Inferior parietal cortex (tissue), 1 donor: ENCODE measurements around the gene ARHGEF38.
A peak's percentile ranks its signal among the peaks of the same experiment; 100 is the strongest.

Experiments used
- DNase-seq: peaks from one replicate; pipeline ENCODE4 v3.0.0-alpha.2; 2016; ENCODE audit errors: extremely low spot score

ARHGEF38 gene

GRCh38 chr4:105613306-105613705, 60.9 kb downstream of the ARHGEF38 start:
- no peak for DNase-seq

- DNase-seq = no peak
Measured at GRCh38 chr4:105619188-105619931, 66.9 kb downstream of the ARHGEF38 start.

DNA sequence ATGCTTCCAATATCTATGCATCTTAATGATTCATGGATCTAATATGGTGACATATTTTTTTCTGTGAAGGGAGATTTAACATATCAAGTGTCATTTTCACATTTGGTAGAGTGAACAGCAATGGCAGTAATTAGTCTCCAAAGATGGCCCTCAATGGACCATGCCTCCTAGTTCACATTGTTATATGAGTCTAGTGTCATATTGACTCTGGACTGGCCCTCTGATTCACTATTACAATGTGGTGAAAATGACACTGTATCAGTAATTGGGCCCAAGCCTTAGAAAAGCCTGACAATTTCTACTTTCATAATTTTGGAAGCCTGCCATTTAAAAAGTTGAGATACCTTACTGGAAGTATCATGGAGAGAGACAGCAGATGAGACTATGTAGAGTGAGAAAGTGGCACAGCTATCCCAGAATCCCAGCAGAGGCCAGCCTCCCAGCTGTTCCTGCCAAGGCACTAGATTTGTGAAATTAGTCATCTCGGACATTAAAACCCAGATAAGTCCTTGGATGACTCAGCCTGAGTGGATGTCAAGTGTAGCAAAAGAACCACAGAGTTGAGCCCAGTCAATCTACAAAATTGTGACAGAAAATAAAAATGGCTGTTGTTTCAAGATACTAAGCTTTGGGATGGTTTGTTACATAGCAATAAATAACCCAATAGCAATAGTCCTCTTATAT, 68.4 kb downstream of the ARHGEF38 start:
- DNase-seq = no peak

GRCh38 chr4:105622269-105622668, 69.8 kb downstream of the ARHGEF38 start:
- no peak for DNase-seq

DNA sequence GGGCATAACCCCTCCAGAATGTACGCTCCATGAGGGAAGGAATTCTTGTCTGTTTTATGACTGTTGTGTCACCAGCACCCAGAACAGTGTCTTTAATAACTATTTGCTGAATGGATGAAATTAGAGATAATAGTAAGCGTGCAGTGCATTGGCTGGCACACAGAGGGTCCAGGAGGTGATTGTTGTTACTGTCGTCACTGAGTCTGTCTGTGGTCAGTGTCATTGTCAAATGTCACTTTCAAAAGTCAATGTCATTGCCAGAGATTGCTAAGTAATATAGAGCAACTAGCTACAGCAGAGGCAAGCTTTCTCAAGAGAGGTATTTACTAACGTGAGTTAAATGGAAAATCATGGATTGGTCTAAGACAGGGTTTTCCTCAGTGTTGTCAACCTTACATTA, 70.7 kb downstream of the ARHGEF38 start:
- no peak for DNase-seq

DNA sequence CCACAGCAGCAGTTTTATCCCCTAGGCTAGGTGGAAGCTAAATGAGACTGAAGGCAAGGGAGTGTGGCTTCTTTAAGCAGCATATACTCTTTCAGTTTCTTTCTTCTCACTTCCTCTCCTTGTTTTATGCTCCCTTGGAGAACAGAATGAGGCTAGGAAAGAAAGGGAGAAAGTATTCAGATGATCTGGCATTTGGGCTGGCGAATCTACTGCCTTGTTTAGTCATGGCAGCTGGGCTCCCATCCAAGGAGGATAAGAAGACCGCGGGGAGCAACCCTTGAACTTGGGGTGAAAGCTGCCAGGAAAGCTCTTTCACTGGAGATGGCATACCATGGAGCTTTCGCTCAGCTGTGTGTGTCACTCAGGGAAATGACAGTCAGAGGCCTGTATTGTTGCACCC, 72.1 kb downstream of the ARHGEF38 start:
- no peak for DNase-seq

GRCh38 chr4:105625214-105625613, 72.8 kb downstream of the ARHGEF38 start:
- no peak for DNase-seq

- DNase-seq = no peak
Measured at GRCh38 chr4:105626846-105627245, 74.4 kb downstream of the ARHGEF38 start.

GRCh38 chr4:105627620-105628019, 75.2 kb downstream of the ARHGEF38 start:
- no peak for DNase-seq

DNA sequence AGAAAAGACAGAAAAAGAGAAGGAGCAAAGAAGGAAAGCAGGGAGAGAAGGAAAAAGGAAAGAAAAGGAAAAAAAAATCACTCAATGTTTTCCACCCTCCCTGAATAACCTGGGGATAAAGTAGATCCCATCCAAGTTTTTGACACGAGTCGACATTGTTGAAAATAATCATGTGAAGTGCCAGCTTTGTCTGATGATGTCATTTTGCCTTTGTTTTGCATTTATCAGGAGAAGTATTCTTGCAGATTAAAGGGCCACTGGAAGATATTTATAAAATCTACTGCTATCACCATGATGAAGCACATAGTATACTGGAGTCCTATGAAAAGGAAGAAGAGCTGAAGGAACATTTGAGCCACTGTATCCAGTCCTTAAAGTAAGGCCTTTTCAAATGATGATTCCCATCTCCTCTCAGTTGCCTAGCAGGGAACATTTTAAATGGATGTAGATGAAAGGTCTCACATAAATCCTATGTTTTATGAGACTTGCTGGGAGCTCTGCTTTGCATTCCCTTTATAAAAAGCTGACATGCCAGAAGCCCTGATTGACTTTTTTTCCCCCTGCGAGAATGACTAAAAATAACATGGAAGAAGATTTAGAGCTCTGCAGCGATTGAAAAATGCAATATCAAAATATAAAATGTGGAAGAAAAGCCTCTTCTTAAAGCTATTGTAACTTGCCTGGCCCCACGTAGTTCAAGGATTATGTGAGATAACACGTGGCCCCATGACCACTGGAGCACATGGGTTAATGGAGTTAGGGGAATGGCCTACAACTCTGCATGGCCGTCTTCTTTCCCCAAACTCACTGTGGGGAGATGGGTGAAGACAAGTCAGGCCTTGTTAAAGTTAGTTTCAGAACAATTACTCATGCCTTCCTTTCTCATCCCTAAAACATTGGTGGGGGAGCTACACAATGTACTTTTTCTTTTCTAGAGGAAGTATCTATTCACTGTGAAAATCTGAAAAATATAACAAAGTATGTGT, 78.5 kb downstream of the ARHGEF38 start:
- DNase-seq = no peak

DNA sequence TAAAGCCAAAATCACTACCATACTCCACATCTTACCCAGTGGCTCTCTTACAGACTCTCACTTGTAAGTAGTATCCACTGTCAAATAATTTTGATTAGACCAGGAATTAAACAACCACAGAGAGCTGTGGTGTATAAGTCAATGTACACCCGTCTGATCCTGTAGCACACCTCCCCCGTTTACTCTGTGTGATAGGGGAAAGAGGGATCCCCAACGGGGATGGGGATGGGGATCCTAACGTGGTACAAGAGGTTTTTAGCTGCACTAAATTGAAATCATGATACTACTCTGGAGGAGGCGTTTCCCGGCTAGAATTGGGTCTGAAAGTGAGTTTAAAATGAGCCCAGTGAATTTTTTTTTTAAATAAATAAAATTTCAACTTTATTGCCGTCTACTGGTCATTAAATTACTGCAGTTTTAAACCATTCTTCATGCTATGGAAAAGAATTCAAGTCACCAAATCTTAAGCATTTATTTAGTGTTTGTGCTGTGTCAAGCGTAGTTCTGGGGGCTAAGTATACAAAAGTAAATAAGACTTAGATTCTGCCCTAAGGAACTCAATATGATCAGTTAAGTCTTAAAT, 79.5 kb downstream of the ARHGEF38 start:
- no peak for DNase-seq

GRCh38 chr4:105632599-105632998, 80.2 kb downstream of the ARHGEF38 start:
- DNase-seq = no peak

DNA sequence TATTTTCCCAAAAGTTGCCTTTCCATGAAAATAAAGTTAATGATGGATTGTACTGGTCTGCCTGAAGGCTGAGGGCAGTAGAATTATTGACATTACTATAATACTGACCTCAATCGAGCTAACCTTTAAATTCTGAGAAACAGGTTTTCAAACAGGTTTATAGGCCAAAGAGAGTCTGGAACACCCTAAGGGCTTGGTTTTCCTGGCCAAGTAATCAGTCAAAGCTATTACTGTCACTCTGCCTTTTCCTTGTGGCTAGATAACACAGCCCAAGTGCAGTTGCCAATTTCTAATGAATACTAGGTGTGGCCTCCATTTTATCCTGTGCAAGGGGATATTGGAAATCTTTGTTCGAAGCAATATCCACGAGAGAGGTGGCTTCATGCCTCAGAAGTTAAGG, 80.8 kb downstream of the ARHGEF38 start:
- DNase-seq = no peak

DNA sequence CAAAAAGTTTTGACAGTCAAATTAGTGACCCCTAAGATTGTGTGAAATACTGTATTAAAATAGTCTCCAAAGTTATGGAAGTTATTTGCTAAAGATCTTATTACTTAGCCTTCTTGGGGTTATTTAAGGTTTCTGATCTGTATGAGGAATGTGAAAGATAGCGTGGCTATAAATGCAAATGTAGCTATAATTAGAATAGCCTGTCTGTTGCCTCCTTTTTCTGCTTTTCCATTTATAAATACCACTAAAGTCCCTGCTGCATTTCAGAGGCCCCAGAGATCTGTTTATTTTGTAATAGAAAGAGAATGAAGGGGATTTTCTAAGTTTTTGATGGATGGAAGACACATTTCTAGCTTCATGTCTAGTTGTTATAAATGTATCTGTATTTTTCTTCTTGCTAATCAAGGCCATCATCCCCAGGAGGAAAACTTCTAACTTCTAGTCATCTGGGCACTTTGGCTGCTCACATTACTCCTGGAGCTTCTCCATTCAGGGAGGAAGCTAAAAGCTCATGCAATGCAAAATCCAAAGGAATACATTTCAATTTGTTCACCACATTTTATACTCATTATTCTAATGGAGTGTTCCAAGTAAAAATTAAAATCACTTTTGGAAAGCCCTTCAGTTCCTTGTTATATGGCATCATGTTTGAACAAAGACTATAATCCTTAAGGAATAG, 82.1 kb downstream of the ARHGEF38 start:
- DNase-seq = no peak

GRCh38 chr4:105637408-105638176, 85.2 kb downstream of the ARHGEF38 start:
- DNase-seq = peak; percentile 82

DNA sequence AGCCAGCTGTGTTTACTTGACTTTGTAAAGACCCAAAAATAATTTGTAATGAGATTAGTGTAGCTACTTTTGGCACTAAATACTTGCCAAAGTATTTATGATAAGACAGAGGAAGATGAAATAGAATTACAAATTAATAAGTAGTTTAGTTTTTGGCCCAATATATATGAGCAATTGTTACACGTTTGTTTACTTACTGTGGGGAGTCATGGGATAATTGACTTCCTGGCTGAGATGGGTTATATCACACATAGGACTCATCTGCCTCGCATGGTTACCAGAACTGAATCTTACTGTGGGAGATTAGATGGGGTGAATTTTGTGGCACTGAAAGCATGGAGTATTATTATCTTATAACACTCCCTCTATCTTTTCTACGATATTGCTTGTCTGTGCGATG, 89.4 kb downstream of the ARHGEF38 start:
- no peak for DNase-seq

DNA sequence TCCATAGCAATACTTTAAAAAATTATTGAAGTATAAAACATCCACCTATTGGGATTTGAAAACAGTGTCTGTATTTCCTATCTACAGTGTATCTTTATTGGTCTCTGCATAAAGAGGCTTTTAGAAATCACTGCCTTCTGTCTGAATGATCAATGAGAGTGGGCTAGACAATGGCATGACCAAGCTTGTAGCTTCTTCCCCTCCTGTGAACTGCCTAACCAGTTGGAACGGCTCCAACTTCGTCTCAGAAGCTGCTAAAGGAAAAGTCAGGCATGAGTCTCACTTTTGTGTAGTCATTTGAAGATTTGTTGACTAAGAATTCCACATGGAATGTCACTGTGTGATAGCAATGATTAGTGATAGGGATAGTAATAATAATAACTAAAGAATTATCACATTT, 91.8 kb downstream of the ARHGEF38 start:
- no peak for DNase-seq

DNA sequence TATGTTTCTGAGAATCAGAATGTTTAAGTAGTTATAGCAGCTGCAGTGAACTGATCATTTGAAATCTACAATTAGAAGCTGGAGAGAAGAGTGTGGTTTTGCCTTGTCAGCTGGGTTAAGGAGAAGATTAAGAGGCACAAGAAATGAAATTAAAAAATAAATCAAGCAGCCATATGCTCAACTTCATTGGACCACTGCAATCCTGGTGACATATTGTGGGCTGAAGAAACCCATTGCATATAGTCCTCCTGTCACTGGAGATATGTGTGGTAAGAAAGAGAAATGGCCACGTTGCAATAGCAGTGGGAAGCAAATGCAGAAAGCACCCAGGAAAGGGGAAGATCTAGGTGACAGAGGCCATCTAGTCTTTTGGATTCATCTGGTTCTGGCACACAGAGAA, 93.0 kb downstream of the ARHGEF38 start:
- DNase-seq = no peak

GRCh38 chr4:105650190-105650589, 97.8 kb downstream of the ARHGEF38 start:
- no peak for DNase-seq

DNA sequence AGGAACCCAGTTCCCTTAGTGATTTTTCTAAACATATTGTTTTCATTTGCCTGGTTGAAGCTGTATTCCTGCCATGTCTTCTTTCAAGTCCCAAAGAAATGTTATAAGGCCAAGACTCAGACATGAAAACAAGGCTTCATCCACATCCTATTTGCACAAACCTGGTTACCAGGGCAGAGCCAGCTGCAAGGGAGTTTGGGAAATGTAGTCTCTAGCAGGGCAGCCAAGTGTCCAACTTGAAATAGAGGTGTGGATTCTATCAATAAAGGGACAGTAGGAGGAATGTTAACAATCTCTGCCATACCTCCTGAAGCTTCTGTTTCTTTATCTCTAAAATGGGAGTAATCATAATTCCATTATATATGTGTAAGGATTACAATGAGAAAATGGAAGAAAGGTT, 99.5 kb downstream of the ARHGEF38 start:
- no peak for DNase-seq
